Type B pancreatic cell (in vitro differentiated cells): ENCODE data around the gene CDK17. TPM values are rescaled to one million over a fixed set of nuclear protein-coding genes. Genes with fewer than 3 reads are reported as not detected.
A peak's percentile ranks its signal among the peaks of the same experiment; 100 is the strongest.

Experiments used
- DNase-seq: peaks from one replicate; pipeline ENCODE4 v3.0.0; 2021; ENCODE audit warnings: mixed read lengths; ENCODE audit not compliant: unreplicated experiment; ENCODE audit errors: extremely low spot score
- H3K27ac Mint-ChIP-seq: 2 replicates; pipeline ENCODE4 v1.8.0; 2021; ENCODE audit warnings: mild to moderate bottlenecking, mixed read lengths
- H3K27me3 Mint-ChIP-seq: 2 replicates; pipeline ENCODE4 v1.8.0; 2021; ENCODE audit warnings: mixed read lengths
- H3K36me3 Mint-ChIP-seq: 2 replicates; pipeline ENCODE4 v1.8.0; 2021; ENCODE audit warnings: mixed read lengths
- H3K4me1 Mint-ChIP-seq: one replicate; pipeline ENCODE4 v1.8.0; 2021; ENCODE audit warnings: mixed read lengths; ENCODE audit not compliant: unreplicated experiment
- H3K4me3 Mint-ChIP-seq: 2 replicates; pipeline ENCODE4 v1.8.0; 2021; ENCODE audit warnings: mild to moderate bottlenecking, mixed read lengths
- H3K9me3 Mint-ChIP-seq: 2 replicates; pipeline ENCODE4 v1.8.0; 2021; ENCODE audit warnings: mixed read lengths
- total RNA-seq: library from RNA; stranded (reverse); gene quantifications from 2 replicates; pipeline ENCODE4 v1.2.1, GENCODE V29; 2021; ENCODE audit warnings: low replicate concordance
- TF ChIP-seq, protein P1 (sequence below): fragments of 200-600 bp; sonication (generic); conservative IDR thresholded peaks from 2 replicates; pipeline ENCODE4 v1.5.0; 2021; ENCODE audit warnings: antibody characterized with exemption, mild to moderate bottlenecking

The CDK17 gene
- total RNA-seq, 1 donor from 2014 or later, result 25.2 TPM

DNA sequence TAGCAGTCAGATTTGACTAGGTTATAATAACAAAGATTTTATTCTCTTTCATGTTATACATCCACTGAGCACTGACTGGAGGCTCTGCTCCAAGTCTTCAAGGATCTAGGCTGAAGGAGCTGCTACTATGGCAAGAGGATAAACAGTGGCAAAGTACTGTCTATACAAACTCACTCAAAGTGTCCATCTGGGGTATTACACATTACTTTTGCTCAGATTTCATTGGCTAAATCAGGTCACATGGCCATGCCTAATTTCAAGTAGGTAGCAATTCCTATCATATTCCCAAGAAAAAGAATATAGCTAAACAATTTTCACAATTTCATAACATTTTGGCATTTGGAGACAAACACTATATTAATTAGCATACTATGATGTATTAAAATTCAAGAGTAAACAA is 40.9 kb downstream of the CDK17 start:
- DNase-seq, result no peak
- H3K4me3 Mint-ChIP-seq, result no peak overlapping the region
- H3K27me3 Mint-ChIP-seq, result no peaks in the 10 kb centered on the region
- TF ChIP-seq, protein P1, sequence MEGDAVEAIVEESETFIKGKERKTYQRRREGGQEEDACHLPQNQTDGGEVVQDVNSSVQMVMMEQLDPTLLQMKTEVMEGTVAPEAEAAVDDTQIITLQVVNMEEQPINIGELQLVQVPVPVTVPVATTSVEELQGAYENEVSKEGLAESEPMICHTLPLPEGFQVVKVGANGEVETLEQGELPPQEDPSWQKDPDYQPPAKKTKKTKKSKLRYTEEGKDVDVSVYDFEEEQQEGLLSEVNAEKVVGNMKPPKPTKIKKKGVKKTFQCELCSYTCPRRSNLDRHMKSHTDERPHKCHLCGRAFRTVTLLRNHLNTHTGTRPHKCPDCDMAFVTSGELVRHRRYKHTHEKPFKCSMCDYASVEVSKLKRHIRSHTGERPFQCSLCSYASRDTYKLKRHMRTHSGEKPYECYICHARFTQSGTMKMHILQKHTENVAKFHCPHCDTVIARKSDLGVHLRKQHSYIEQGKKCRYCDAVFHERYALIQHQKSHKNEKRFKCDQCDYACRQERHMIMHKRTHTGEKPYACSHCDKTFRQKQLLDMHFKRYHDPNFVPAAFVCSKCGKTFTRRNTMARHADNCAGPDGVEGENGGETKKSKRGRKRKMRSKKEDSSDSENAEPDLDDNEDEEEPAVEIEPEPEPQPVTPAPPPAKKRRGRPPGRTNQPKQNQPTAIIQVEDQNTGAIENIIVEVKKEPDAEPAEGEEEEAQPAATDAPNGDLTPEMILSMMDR, result peak; percentile 47
- H3K36me3 Mint-ChIP-seq, result no peaks in the 10 kb centered on the region
- no peak overlapping the region for H3K27ac Mint-ChIP-seq
- no peaks in the 10 kb centered on the region for H3K9me3 Mint-ChIP-seq
- peaks cover 15% of the 10 kb centered on the region for H3K4me1 Mint-ChIP-seq

GRCh38 chr12:96356831-96357230 is 43.4 kb downstream of the CDK17 start:
- DNase-seq, result no peak
- TF ChIP-seq, protein P1, result no peak
- no peaks in the 10 kb centered on the region for H3K36me3 Mint-ChIP-seq
- no peaks in the 10 kb centered on the region for H3K9me3 Mint-ChIP-seq
- no peaks in the 10 kb centered on the region for H3K27me3 Mint-ChIP-seq
- peaks cover 26% of the 10 kb centered on the region for H3K4me1 Mint-ChIP-seq
- no peak overlapping the region for H3K27ac Mint-ChIP-seq
- H3K4me3 Mint-ChIP-seq, result no peak overlapping the region

DNA sequence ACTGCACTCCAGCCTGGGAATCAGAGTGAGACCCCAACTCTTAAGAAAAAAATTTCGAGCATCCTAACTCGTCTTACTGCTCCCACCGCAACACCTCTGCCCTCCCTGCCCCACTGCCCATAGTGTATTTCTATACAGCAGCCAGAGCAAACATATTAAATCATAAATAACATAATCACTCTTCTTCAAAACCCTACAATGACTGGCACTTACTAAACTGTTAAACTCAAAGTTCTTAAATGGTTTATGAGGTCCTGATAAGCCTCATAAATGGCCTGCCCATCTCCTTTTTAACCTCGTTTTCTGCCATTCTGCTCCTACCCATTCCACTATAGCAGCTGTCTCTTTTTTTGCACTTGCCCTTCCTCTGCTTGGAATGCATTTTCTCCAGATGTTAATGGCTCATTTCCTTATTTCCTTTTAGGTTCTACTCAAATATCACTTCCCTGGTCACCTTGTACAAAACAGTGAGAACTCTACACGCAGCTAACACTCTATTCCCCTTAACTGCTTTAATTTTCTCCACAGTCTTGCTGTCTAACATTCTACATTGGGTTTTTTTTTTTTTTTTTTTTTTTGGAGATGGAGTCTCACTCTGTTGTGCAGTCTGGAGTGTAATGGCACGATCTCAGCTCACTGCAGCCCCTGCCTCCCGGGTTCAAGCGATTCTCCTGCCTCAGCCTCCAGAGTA is 45.2 kb downstream of the CDK17 start:
- Mint-ChIP-seq H3K4me3 (no peak overlapping the region), H3K9me3 (no peaks in the 10 kb centered on the region), H3K27me3 (no peaks in the 10 kb centered on the region), H3K4me1 (peaks cover 19% of the 10 kb centered on the region), H3K36me3 (no peaks in the 10 kb centered on the region), H3K27ac (peak overlapping the region; percentile 8)
- TF ChIP-seq, protein P1, result no peak
- no peak for DNase-seq

GRCh38 chr12:96354326-96354725 is 45.9 kb downstream of the CDK17 start:
- TF ChIP-seq, protein P1, result no peak
- Mint-ChIP-seq H3K36me3 (no peaks in the 10 kb centered on the region), H3K4me3 (no peak overlapping the region), H3K4me1 (peaks cover 19% of the 10 kb centered on the region), H3K27ac (no peak overlapping the region), H3K27me3 (no peaks in the 10 kb centered on the region), H3K9me3 (no peaks in the 10 kb centered on the region)
- DNase-seq, result no peak

DNA sequence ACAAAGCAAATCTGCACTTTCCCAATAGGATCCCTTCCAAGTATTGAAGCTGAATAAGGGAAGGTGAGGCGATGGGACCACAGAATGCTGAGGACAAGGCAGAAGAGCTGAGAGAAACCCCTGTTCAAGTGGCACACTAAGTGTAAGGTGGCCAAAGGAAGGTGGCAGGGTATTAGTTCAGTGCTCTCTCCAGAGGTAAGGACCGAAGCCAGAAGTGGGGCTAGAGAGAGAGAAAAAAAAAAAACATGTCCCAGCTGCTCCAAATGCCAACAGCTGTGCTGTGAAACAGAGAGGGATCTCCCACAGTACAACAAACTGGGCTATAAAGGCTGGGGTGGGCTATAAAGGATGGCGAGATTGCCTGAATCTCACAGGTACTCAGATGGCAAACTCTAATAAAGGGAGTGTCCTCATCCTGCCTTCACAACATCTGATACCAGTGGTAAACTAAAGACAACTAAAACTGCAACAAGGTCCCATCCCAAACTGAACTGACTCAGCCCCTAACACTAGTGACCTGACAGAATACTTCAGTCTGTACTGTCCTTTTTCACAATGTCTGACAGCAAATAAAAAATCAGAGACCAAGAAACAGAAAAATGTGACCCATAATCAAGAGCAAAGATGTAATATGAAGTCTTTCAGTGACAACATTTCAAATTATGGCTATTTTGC is 47.9 kb downstream of the CDK17 start:
- no peaks in the 10 kb centered on the region for H3K9me3 Mint-ChIP-seq
- TF ChIP-seq, protein P1, result no peak
- no peaks in the 10 kb centered on the region for H3K36me3 Mint-ChIP-seq
- DNase-seq, result no peak
- peaks cover 19% of the 10 kb centered on the region for H3K4me1 Mint-ChIP-seq
- no peaks in the 10 kb centered on the region for H3K27me3 Mint-ChIP-seq
- H3K4me3 Mint-ChIP-seq, result no peak overlapping the region
- no peak overlapping the region for H3K27ac Mint-ChIP-seq
